Gastrocnemius medialis (tissue), 4 donors: ENCODE measurements around the gene DMBX1. TPM values are rescaled to one million over a fixed set of nuclear protein-coding genes. Genes with fewer than 3 reads are reported as not detected.

ENCODE experiments used
- ATAC-seq, 2 donors: fragments of 150-250 bp; one replicate each; pipeline ENCODE4 v1.9.1; 2016
- DNase-seq, 2 donors: peaks; one replicate each; pipeline ENCODE4 v3.0.0-alpha.2; 2019
- H3K27ac ChIP-seq, 4 donors: fragments of 200-600 bp; sonication (generic); 1 replicate in 1 of 4; 2 replicates in 3 of 4; pipeline ENCODE4 v1.5.1; 2016 to 2018; ENCODE audit warnings: mild to moderate bottlenecking in 2 of 4, moderate library complexity in 1 of 4
- H3K27me3 ChIP-seq, 3 donors: fragments of 200-600 bp; sonication (generic) in 2 of 3; 1 replicate in 1 of 3; 2 replicates in 2 of 3; pipeline versions ENCODE4 v1.5.1 to v1.6.0; 2016 to 2019; ENCODE audit warnings: mild to moderate bottlenecking in 1 of 3, moderate library complexity in 1 of 3
- H3K36me3 ChIP-seq, 2 donors: fragments of 200-600 bp; sonication (generic) in 1 of 2; one replicate each; pipeline ENCODE4 v1.5.1; 2017 to 2018
- H3K4me1 ChIP-seq, 2 donors: fragments of 200-600 bp; sonication (generic) in 1 of 2; one replicate each; pipeline ENCODE4 v1.5.1; 2016 to 2017; ENCODE audit warnings: mild to moderate bottlenecking in 2 of 2
- H3K4me3 ChIP-seq, 4 donors: fragments of 200-600 bp; sonication (generic) in 3 of 4; 1 replicate in 1 of 4; 2 replicates in 3 of 4; pipeline ENCODE4 v1.5.1; 2016 to 2019; ENCODE audit warnings: mild to moderate bottlenecking in 2 of 4
- H3K9me3 ChIP-seq, 3 donors: fragments of 200-600 bp; sonication (generic) in 2 of 3; 1 replicate in 1 of 3; 2 replicates in 2 of 3; pipeline ENCODE4 v1.5.1; 2016 to 2019
- POLR2A ChIP-seq, 2 donors: fragments of 450-650 bp; IDR thresholded peaks; one replicate each; pipeline ENCODE4 v1.6.1; 2017; ENCODE audit warnings: antibody characterized with exemption in 2 of 2, mild to moderate bottlenecking in 2 of 2, moderate library complexity in 2 of 2
- in situ Hi-C, 4 donors: fragments of 200-750 bp; cut with MboI; loops; one replicate each; pipeline versions ENCODE4 v1.15.0 to v1.8.0; 2017; ENCODE audit warnings: low sequenced_read_pairs in 4 of 4
- intact Hi-C: fragments of 100-400 bp; cut with DNase I; formaldehyde crosslinking; loops from one replicate; pipeline ENCODE4 v1.15.1; 2023; ENCODE audit warnings: low total_unique reads
- total RNA-seq, 4 donors: library from RNA; depleted of rRNA; stranded (reverse); fragments of >200 nt; gene quantifications; one replicate each; pipeline versions ENCODE4 v1.1.0 to v1.2.3, GENCODE V29; 2016
- TF ChIP-seq, protein P1 (sequence below), 5 experiments: fragments of 450-650 bp in 3 of 5; fragments of 200-600 bp in 2 of 5; sonication (generic) in 2 of 5; IDR thresholded peaks in 4 of 5; conservative IDR thresholded peaks in 1 of 5; 1 replicate in 4 of 5; 2 replicates in 1 of 5; pipeline ENCODE4 v1.5.1; 2016 to 2019; ENCODE audit warnings: antibody characterized with exemption in 5 of 5, mild to moderate bottlenecking in 3 of 5, moderate library complexity in 3 of 5

DMBX1 gene
- total RNA-seq, 4 donors from 2014 or later = not detected

DNA sequence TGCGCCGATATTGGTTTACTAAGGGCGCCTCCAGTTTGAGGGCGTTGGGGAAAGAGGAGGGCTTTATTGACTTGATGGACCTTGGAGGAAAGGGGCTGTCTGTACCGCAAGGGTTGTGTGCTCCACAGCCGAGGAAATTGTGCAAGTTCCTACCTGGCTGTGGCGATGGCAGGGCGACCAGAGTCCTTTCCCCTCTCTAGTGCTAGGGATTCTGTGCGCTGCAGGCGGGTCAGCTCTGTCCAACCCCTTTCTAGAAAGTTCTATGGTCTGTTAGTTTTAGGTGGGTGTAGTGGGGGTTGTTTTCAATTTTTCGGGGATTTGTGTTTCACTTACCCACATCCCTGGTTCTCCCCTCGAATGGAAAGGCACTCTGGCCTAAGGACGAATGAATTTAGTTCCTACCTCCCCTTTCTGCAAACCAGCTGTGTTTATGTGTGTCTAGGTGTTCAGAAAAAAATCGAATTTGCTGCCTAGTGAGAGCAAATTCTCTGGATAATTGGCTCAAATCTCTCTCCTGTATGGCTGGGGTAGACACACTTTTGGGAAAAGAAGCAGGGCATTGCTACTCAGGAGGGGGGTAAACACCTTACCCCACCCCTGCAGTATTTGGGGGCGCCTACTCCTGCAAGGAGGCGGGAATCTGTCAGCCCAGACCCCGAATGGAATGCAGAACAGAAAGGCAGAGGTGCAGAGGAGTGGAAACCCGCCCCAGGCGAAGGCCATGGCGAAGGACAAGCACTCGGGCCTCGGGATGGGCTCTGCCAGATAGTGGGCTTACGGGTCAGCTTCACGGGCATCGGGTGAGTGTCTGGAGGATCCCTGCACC lies 2.0 kb downstream of the DMBX1 start:
- Histone ChIP-seq H3K9me3 (no peaks in the 10 kb centered on the region), H3K4me1 (peaks cover 8 to 9% of the 10 kb centered on the region in 2 donors), H3K27me3 (peaks cover 71 to 79% (median 76%) of the 10 kb centered on the region in 3 donors), H3K4me3 (no peak overlapping the region), H3K36me3 (no peaks in the 10 kb centered on the region), H3K27ac (no peak overlapping the region)
- ATAC-seq (no peak), DNase-seq (no peak)
- TF ChIP-seq, protein P1, sequence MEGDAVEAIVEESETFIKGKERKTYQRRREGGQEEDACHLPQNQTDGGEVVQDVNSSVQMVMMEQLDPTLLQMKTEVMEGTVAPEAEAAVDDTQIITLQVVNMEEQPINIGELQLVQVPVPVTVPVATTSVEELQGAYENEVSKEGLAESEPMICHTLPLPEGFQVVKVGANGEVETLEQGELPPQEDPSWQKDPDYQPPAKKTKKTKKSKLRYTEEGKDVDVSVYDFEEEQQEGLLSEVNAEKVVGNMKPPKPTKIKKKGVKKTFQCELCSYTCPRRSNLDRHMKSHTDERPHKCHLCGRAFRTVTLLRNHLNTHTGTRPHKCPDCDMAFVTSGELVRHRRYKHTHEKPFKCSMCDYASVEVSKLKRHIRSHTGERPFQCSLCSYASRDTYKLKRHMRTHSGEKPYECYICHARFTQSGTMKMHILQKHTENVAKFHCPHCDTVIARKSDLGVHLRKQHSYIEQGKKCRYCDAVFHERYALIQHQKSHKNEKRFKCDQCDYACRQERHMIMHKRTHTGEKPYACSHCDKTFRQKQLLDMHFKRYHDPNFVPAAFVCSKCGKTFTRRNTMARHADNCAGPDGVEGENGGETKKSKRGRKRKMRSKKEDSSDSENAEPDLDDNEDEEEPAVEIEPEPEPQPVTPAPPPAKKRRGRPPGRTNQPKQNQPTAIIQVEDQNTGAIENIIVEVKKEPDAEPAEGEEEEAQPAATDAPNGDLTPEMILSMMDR (IDR thresholded peaks at IDR 0.05 in 4 of 5, conservative IDR thresholded peaks at IDR 0.05 in 1 of 5) = no peak
- TF ChIP-seq POLR2A (IDR thresholded peaks at IDR 0.05) = no peak
- intact Hi-C loops (no loop called here), in situ Hi-C loops (no loop called here)

DNA sequence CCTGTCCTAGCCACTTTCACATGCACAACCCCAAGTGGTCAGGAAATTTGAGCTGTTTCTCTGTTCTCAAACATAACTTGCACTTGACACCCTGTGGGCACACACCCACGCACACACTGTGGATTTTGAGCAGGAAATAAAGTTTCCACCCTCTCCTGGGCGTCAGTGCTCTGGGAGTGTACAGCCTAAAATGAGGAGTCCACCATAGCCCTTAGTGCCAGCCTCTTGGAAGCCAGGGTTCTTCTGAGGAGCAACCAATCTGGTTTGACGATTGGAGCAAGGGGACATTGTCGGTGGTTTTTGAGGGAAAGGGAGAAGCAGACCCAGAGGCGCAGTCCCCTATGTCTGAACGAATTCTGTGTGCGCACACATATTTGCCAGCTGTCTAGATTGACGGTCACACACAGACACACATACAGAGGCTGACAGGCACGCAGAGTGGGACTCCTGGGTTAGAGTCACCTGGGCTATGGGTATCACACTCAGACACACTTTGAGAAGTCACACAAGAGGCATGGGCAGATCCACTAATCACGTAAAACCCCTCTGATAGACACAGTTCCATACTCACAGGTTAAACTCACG lies 2.7 kb downstream of the DMBX1 start:
- no peaks in the 10 kb centered on the region for H3K9me3 ChIP-seq
- H3K36me3 ChIP-seq = no peaks in the 10 kb centered on the region
- peaks cover 64 to 76% (median 69%) of the 10 kb centered on the region in 3 donors for H3K27me3 ChIP-seq
- DNase-seq (no peak), ATAC-seq (no peak)
- in situ Hi-C loops (no loop called here), intact Hi-C loops (no loop called here)
- H3K4me3 ChIP-seq = no peak overlapping the region
- H3K27ac ChIP-seq = no peak overlapping the region
- H3K4me1 ChIP-seq = peaks cover 8 to 9% of the 10 kb centered on the region in 2 donors
- no peak for TF ChIP-seq POLR2A (IDR thresholded peaks at IDR 0.05)
- TF ChIP-seq, protein P1 (IDR thresholded peaks at IDR 0.05 in 4 of 5, conservative IDR thresholded peaks at IDR 0.05 in 1 of 5) = no peak

DNA sequence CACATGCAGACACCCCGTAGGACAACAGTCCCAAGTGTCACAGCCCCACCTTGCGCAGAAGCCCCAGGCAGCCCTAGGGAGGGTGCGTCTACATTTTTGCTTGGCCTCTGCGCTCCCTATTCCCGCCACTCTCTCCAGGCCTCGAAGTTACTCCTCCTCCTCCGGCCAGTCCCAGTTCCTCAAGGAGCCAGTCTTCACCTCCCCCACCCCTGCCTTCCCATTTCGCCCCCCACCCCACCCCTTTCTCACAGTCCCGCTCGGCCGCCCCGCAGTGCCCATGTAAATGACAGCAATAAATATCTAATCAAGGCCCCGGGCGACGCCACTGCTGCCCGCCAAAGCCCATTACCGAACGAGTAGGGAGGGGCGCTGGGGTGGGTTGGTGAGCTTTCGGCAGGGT lies 3.2 kb downstream of the DMBX1 start:
- DNase-seq = no peak
- H3K27ac ChIP-seq = no peak overlapping the region
- TF ChIP-seq, protein P1 (IDR thresholded peaks at IDR 0.05 in 4 of 5, conservative IDR thresholded peaks at IDR 0.05 in 1 of 5) = no peak
- TF ChIP-seq POLR2A (IDR thresholded peaks at IDR 0.05) = no peak
- H3K4me3 ChIP-seq = no peak overlapping the region
- H3K9me3 ChIP-seq = no peaks in the 10 kb centered on the region
- in situ Hi-C loops = no loop called here
- intact Hi-C loops = no loop called here
- H3K36me3 ChIP-seq = no peaks in the 10 kb centered on the region
- peaks cover 8 to 9% of the 10 kb centered on the region in 2 donors for H3K4me1 ChIP-seq
- ATAC-seq = no peak
- H3K27me3 ChIP-seq = peaks cover 59 to 71% (median 64%) of the 10 kb centered on the region in 3 donors

DNA sequence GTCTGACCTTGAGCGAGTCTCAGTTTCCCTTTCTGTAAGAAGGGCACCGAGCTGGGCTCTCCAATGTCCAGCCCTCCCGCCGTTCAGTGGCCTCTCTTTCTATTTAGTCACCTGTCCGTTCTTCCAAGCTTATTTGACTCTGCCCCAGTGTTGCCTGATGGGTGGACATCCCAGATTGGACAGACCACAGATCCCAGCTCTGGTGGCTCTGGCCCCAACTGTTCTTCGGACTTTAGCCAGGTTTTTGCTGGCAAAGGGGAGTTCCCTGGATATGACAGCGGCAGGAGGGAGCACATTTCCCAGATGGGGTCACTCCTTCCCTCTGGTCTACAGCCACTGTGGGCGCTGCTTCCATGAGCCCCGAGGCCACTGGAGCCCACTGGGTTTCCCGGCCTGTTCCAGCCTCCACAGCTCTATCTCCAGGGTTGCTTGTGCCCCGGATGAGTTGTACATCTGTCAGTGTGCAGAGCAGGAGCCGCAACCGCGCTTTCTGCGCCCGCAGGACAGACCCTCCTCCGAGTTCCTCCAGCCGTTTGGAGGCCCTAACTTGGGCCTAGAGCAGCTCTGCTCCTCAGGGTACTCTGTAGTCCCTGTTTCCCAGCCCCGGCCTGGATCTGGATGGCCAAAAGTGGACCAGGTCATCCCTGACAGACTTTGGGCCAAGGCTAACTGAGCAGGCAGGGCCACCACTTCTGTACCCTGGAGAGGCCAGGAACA lies 3.8 kb downstream of the DMBX1 start:
- in situ Hi-C loops (no loop called here), intact Hi-C loops (no loop called here)
- H3K27me3 ChIP-seq = peaks cover 53 to 66% (median 58%) of the 10 kb centered on the region in 3 donors
- no peaks in the 10 kb centered on the region for H3K9me3 ChIP-seq
- DNase-seq (no peak), ATAC-seq (no peak)
- no peak for TF ChIP-seq POLR2A (IDR thresholded peaks at IDR 0.05)
- TF ChIP-seq, protein P1 (IDR thresholded peaks at IDR 0.05 in 4 of 5, conservative IDR thresholded peaks at IDR 0.05 in 1 of 5) = no peak
- no peak overlapping the region for H3K4me3 ChIP-seq
- H3K27ac ChIP-seq = no peak overlapping the region
- H3K36me3 ChIP-seq = no peaks in the 10 kb centered on the region
- H3K4me1 ChIP-seq = peaks cover 8 to 9% of the 10 kb centered on the region in 2 donors
